GM18498 (cell line): ENCODE results near the gene EHBP1L1.
A peak's percentile ranks its signal among the peaks of the same experiment; 100 is the strongest.

ENCODE experiments used
- ATAC-seq: cut with Tn5 transposase; IDR thresholded peaks from one replicate; pipeline ENCODE4 v1.9.1; 2021; ENCODE audit warnings: mild to moderate bottlenecking, moderate library complexity; ENCODE audit not compliant: unreplicated experiment

EHBP1L1 gene

DNA sequence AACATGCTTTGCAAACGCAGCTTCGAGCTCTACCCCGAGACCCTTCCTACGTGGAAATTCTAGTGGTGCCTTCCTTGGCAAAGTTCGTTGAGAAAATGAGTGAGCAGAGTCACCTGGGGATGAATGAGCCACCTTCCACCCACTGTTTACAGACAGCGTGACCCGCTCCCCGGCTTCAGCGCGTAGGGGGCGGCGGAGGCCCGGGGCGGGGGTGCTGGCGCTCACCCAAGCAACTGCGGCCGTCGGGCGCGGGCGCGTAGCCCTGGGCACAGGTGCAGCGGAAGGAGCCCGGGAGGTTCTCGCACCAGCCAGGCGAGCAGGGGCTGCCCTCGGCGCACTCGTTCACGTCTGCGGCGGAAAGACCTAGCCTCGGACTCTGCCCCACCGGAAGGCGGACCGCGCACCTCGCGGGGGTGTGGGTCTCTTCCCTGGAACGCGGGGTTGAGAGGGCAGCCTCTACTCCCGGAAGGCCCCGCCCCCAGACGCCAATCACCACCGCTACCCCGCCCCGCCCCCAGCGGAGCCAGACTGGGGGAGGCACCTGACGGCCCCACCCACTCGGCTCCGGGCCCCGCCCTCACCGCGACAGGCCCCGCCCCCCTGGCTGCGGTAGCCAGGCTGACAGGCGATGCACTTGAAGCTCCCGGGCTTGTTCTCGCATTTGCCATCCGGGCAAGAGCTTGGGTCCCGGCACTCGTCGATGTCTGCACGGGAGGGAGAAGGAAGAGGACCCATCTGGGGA lies 29.5 kb upstream of the EHBP1L1 start:
- peak; percentile 79 for ATAC-seq

GRCh38 chr11:65547446-65548125 lies 28.3 kb upstream of the EHBP1L1 start:
- ATAC-seq, result no peak

- no peak for ATAC-seq
Observed at GRCh38 chr11:65548395-65548794, 27.5 kb upstream of the EHBP1L1 start.

- ATAC-seq, result no peak
Observed at GRCh38 chr11:65549096-65549495, 26.8 kb upstream of the EHBP1L1 start.

DNA sequence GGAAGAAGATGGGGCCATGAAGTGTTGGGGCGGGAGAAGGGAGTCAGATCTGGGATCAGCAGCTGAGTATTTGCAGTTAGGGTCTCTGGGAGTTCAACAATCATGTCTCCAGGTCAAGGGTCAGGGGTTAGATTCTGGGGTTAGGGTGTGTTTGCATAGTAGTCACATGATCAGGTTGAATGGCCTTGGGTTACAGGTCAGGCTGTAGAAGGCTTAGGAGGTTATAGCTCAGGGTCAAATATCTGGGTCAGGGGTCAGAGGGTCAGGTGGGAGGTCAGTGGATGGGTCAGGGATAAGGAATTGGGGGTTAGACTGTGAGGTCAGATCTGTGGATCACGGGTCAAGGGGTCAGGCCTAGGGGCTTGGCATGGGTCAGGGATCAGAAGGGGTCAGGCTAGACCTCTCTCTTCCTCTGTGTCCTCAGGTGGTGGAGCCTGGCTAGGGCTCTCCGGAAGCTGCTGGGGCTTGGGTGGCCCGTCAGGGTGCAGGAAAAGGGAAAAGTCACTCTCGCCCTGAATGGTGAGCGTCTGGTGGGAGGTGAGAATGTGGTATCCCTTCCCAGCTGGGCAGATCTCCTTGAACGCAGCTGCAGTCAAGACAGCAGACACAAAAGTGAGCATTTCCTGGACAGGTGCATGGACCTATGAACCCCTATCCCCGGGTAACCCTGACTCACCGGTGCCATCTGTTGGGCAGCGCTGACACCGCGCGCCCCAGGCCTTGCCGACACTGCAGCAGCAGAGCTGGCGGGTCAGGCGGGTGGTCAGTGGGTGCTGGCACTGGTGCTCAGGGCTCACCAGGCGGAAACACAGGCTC lies 24.1 kb upstream of the EHBP1L1 start:
- ATAC-seq, result peak; percentile 72

DNA sequence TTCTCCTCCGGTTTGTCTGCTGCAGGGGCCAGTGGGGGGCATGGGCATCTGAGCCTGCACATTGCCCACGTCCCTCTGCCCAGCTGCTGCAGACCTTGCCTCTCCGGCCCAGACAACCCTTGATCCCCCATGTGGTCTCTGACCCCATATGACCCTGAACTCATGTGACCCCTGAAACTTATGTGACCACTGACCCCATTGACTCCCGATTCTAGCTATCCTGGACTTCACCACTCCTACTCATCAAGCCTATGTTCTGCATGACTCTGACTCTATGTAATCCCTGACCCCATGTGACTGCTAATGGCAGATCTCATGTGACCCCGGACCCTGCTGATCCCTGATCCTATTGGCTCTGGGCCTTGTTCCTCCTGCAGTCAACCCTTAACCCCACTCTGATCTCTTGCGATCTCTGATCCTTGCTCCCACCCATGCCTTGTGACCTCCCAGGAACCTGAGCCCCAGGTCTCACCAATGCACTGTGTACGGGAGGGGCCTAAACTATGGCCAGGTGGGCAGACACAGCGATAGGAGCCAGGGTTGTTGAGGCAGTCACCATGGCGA lies 23.4 kb upstream of the EHBP1L1 start:
- no peak for ATAC-seq

- ATAC-seq, result no peak
Observed at GRCh38 chr11:65553301-65554001, 22.4 kb upstream of the EHBP1L1 start.

GRCh38 chr11:65554057-65554818 lies 21.6 kb upstream of the EHBP1L1 start:
- ATAC-seq, result no peak

- no peak for ATAC-seq
Observed at GRCh38 chr11:65554842-65555430, 20.9 kb upstream of the EHBP1L1 start.

GRCh38 chr11:65555693-65556231 lies 20.1 kb upstream of the EHBP1L1 start:
- no peak for ATAC-seq

- ATAC-seq, result no peak
Observed at GRCh38 chr11:65556470-65557279, 19.2 kb upstream of the EHBP1L1 start.

GRCh38 chr11:65557280-65558001 lies 18.4 kb upstream of the EHBP1L1 start:
- ATAC-seq, result no peak

DNA sequence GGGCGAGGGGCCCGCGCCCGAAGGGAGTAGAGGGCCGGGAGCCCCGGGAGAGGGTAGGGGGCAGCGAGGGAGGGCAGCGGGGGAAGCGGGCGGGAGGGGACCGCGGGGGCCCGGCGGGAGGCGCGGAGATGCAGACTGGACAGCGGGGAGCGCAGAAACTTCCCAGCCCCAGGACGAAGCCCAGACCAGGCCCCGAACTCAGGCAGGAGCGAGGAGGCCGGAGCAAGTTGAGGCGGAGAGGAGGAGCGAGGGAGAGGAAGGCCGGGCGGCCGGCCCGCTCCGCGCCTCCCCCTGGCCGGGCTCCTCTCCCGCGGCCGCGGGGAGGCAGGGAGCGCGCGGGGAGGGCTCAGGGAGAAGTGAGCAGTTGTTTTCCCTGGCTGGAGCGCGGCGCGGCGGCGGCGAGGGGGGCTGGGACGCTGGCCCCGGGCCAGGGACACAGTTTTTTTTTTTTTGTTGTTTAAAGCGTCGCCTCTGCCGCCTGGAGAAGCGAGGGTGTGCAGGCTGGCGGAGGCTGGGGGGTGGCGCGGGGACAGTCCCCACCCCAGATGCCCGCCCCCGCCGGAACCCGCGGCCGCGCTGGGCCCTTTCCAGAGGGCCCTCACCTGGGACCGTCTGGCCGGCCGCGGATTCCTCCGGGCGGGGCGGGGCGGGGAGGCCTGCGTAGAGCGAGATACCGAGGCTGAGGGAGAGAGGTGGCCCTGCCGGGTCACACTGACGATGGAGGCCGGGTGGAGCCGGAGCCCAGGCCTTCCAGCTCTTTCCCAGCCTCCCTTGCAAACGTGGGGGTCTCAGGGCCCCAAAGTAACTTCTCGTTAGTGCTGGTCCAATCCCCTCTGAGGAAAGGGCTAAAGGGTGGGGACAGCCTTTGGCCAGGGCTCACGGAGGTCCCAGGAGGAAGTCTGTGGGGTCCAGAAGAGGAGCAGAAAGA lies 17.6 kb upstream of the EHBP1L1 start, which contains the start of gene LTBP3:
Gene LTBP3, minus strand, starts transcription at position 358 of the 928 bp plus-strand sequence. CDS start 400 bp downstream, outside the sequence.
- ATAC-seq, result no peak

GRCh38 chr11:65558930-65559509 lies 16.8 kb upstream of the EHBP1L1 start:
- ATAC-seq, result no peak

DNA sequence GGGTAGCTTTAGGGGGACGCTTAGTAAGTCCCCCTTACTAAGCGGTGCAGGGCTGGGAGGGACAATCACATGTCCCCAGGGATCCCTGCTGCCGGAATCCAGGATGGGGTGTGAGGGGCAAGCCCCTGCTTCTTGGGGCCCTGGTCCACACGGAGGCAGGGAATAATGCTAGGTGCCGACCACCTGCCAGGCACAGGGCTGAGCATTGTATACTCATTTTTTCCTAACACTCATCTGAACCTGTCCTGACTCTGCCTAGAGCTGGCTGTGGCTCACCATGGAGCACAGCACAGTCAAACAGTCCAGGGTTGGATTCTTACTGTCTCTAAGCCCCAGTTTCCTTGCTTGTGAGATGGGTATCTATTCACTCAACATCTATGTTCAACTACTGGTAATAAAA lies 16.3 kb upstream of the EHBP1L1 start:
- ATAC-seq, result no peak

DNA sequence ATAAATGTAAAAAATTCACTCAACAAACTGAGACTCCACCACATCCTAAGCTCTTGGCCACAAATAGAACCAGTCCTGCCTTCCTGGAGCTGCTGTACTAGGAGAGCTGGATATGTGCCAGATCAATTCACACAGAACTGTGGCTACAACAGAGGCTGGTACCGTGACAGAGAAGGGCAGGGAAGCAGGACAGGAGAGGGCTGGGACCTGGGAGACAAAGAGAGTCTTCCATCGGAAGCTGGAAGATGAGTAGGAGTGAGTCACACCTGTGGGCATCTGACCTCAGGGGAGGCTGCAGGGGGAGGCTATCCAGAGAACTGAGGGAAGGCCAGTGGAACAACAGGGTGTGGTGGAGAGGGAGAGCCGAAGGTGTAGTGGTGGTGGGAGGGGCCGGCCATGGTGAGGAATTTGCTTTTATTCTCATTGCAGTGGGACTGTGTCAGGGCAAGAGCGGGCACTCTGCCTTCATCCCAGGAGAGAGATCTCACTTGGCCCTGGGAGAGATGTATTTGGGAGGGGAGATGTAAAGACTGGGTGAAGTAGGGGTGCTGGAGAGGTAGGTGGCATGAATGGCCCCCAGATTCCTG lies 15.8 kb upstream of the EHBP1L1 start:
- ATAC-seq, result no peak
